Activated T-cell treated with anti-CD3 and anti-CD28 coated beads, Interleukin-2, amount 50 U/mL, for 4 hours (primary cell): ENCODE measurements around the gene OXA1L. TPM values are rescaled to one million over a fixed set of nuclear protein-coding genes. Genes with fewer than 3 reads are reported as not detected.
"Not testable (repeated sequence)": the region's sequence is repeated elsewhere in the genome, so short reads cannot be mapped to it uniquely, and the experiment has no call there.

Experiments
- ATAC-seq, 2 donors: fragments of 200-7000 bp; cut with Tn5 transposase; one replicate each; pipeline ENCODE4 v1.10.0; 2021
- DNase-seq: peaks from one replicate; pipeline ENCODE4 v3.0.0-alpha.2; 2020
- H3K27me3 Mint-ChIP-seq: one replicate; pipeline ENCODE4 v1.8.0; 2021; ENCODE audit warnings: low read depth, mixed read lengths
- H3K36me3 Mint-ChIP-seq: one replicate; pipeline ENCODE4 v1.8.0; 2022; ENCODE audit warnings: mixed read lengths; ENCODE audit not compliant: insufficient read depth
- H3K4me1 Mint-ChIP-seq: one replicate; pipeline ENCODE4 v1.8.0; 2021; ENCODE audit warnings: low read depth, mixed read lengths
- H3K4me3 Mint-ChIP-seq: one replicate; pipeline ENCODE4 v1.8.0; 2021; ENCODE audit warnings: mild to moderate bottlenecking, moderate library complexity, mixed read lengths
- H3K9me3 Mint-ChIP-seq: one replicate; pipeline ENCODE4 v1.8.0; 2021; ENCODE audit warnings: mixed read lengths
- total RNA-seq, 3 donors: library from RNA; stranded (reverse); gene quantifications; one replicate each; pipeline ENCODE4 v1.2.1, GENCODE V29; 2021

The OXA1L gene
- total RNA-seq, 3 donors from 2014 or later = 133 to 139 (median 138) TPM

GRCh38 chr14:22798528-22798927, 32.0 kb downstream of the OXA1L start:
- H3K4me3 Mint-ChIP-seq = no peak overlapping the region
- H3K4me1 Mint-ChIP-seq = no peaks in the 10 kb centered on the region
- peaks cover 43% of the 10 kb centered on the region for H3K27me3 Mint-ChIP-seq
- DNase-seq (no peak), ATAC-seq (no peak)
- H3K36me3 Mint-ChIP-seq = peaks cover 2% of the 10 kb centered on the region
- no peaks in the 10 kb centered on the region for H3K9me3 Mint-ChIP-seq

GRCh38 chr14:22800346-22800745, 33.9 kb downstream of the OXA1L start:
- H3K27me3 Mint-ChIP-seq = peaks cover 38% of the 10 kb centered on the region

GRCh38 chr14:22801716-22802115, 35.2 kb downstream of the OXA1L start:
- no peaks in the 10 kb centered on the region for H3K9me3 Mint-ChIP-seq
- H3K36me3 Mint-ChIP-seq = no peaks in the 10 kb centered on the region
- H3K4me1 Mint-ChIP-seq = no peaks in the 10 kb centered on the region
- H3K4me3 Mint-ChIP-seq = no peak overlapping the region
- no peak for DNase-seq
- peaks cover 28% of the 10 kb centered on the region for H3K27me3 Mint-ChIP-seq
- no peak for ATAC-seq

More at GRCh38 chr14:22800346-22800745, 33.9 kb downstream of the OXA1L start:
- peaks cover 2% of the 10 kb centered on the region for H3K36me3 Mint-ChIP-seq
- H3K4me3 Mint-ChIP-seq = no peak overlapping the region
- no peaks in the 10 kb centered on the region for H3K9me3 Mint-ChIP-seq
- no peak for ATAC-seq
- no peaks in the 10 kb centered on the region for H3K4me1 Mint-ChIP-seq
- no peak for DNase-seq

- peaks cover 28% of the 10 kb centered on the region for H3K27me3 Mint-ChIP-seq
- ATAC-seq (no peak), DNase-seq (no peak)
- H3K4me1 Mint-ChIP-seq = no peaks in the 10 kb centered on the region
- no peak overlapping the region for H3K4me3 Mint-ChIP-seq
- H3K9me3 Mint-ChIP-seq = no peaks in the 10 kb centered on the region
- H3K36me3 Mint-ChIP-seq = no peaks in the 10 kb centered on the region
Measured at GRCh38 chr14:22802860-22803686, 36.6 kb downstream of the OXA1L start.

GRCh38 chr14:22803687-22803974, 37.1 kb downstream of the OXA1L start:
- Mint-ChIP-seq H3K4me3 (no peak overlapping the region), H3K4me1 (no peaks in the 10 kb centered on the region), H3K9me3 (no peaks in the 10 kb centered on the region), H3K36me3 (no peaks in the 10 kb centered on the region), H3K27me3 (peaks cover 27% of the 10 kb centered on the region)
- ATAC-seq (no peak), DNase-seq (no peak)

GRCh38 chr14:22805235-22805634, 38.7 kb downstream of the OXA1L start:
- not testable (repeated sequence) for H3K36me3 Mint-ChIP-seq, H3K4me1 Mint-ChIP-seq, H3K9me3 Mint-ChIP-seq, ATAC-seq, DNase-seq, H3K4me3 Mint-ChIP-seq
- peaks cover 13% of the 10 kb centered on the region for H3K27me3 Mint-ChIP-seq

- H3K9me3 Mint-ChIP-seq = no peaks in the 10 kb centered on the region
- H3K4me1 Mint-ChIP-seq = peaks cover 3% of the 10 kb centered on the region
- ATAC-seq = no peak
- DNase-seq = no peak
- H3K36me3 Mint-ChIP-seq = no peaks in the 10 kb centered on the region
- peaks cover 3% of the 10 kb centered on the region for H3K27me3 Mint-ChIP-seq
- H3K4me3 Mint-ChIP-seq = no peak overlapping the region
Measured at GRCh38 chr14:22807432-22808087, 41.1 kb downstream of the OXA1L start.

- ATAC-seq = no peak
- H3K9me3 Mint-ChIP-seq = no peaks in the 10 kb centered on the region
- H3K4me1 Mint-ChIP-seq = peaks cover 3% of the 10 kb centered on the region
- DNase-seq = no peak
- no peaks in the 10 kb centered on the region for H3K27me3 Mint-ChIP-seq
- no peak overlapping the region for H3K4me3 Mint-ChIP-seq
- H3K36me3 Mint-ChIP-seq = no peaks in the 10 kb centered on the region
Measured at GRCh38 chr14:22808388-22809209, 42.1 kb downstream of the OXA1L start.

GRCh38 chr14:22811722-22812121, 45.2 kb downstream of the OXA1L start:
- H3K4me3 Mint-ChIP-seq = no peak overlapping the region
- no peaks in the 10 kb centered on the region for H3K9me3 Mint-ChIP-seq
- ATAC-seq (no peak), DNase-seq (no peak)
- no peaks in the 10 kb centered on the region for H3K36me3 Mint-ChIP-seq
- H3K4me1 Mint-ChIP-seq = peaks cover 12% of the 10 kb centered on the region
- H3K27me3 Mint-ChIP-seq = no peaks in the 10 kb centered on the region

GRCh38 chr14:22812744-22813143, 46.3 kb downstream of the OXA1L start:
- no peaks in the 10 kb centered on the region for H3K27me3 Mint-ChIP-seq
- H3K9me3 Mint-ChIP-seq = no peaks in the 10 kb centered on the region
- H3K4me3 Mint-ChIP-seq = no peak overlapping the region
- peaks cover 12% of the 10 kb centered on the region for H3K4me1 Mint-ChIP-seq
- no peaks in the 10 kb centered on the region for H3K36me3 Mint-ChIP-seq
- ATAC-seq (no peak), DNase-seq (no peak)

GRCh38 chr14:22813145-22813544, 46.7 kb downstream of the OXA1L start:
- H3K4me3 Mint-ChIP-seq = no peak overlapping the region
- H3K4me1 Mint-ChIP-seq = peaks cover 12% of the 10 kb centered on the region
- ATAC-seq (no peak), DNase-seq (no peak)
- no peaks in the 10 kb centered on the region for H3K36me3 Mint-ChIP-seq
- no peaks in the 10 kb centered on the region for H3K27me3 Mint-ChIP-seq
- H3K9me3 Mint-ChIP-seq = no peaks in the 10 kb centered on the region

GRCh38 chr14:22814373-22814772, 47.9 kb downstream of the OXA1L start:
- H3K4me1 Mint-ChIP-seq = peaks cover 12% of the 10 kb centered on the region
- no peak overlapping the region for H3K4me3 Mint-ChIP-seq
- H3K36me3 Mint-ChIP-seq = no peaks in the 10 kb centered on the region
- ATAC-seq = no peak
- H3K9me3 Mint-ChIP-seq = no peaks in the 10 kb centered on the region
- H3K27me3 Mint-ChIP-seq = no peaks in the 10 kb centered on the region
- DNase-seq = no peak

GRCh38 chr14:22814941-22815713, 48.6 kb downstream of the OXA1L start, which contains the start of gene SLC7A7:
TSS of gene SLC7A7 (minus strand) at chr14:22815435. CDS start at chr14:22813398, 2,037 bp downstream.
- peaks cover 2% of the 10 kb centered on the region for H3K27me3 Mint-ChIP-seq
- H3K4me1 Mint-ChIP-seq = peaks cover 12% of the 10 kb centered on the region
- H3K36me3 Mint-ChIP-seq = no peaks in the 10 kb centered on the region
- no peak within 1 kb of the TSS for H3K4me3 Mint-ChIP-seq
- ATAC-seq = no peak
- H3K9me3 Mint-ChIP-seq = no peaks in the 10 kb centered on the region
- no peak for DNase-seq
